Inferior parietal cortex (tissue), 1 donor: Measurements from ENCODE around the gene RASSF7.
"Not testable (repeated sequence)": the region's sequence is repeated elsewhere in the genome, so short reads cannot be mapped to it uniquely, and the experiment has no call there.

ENCODE experiments used
- DNase-seq: peaks from one replicate; pipeline ENCODE4 v3.0.0-alpha.2; 2016; ENCODE audit errors: extremely low spot score

RASSF7 gene

DNA sequence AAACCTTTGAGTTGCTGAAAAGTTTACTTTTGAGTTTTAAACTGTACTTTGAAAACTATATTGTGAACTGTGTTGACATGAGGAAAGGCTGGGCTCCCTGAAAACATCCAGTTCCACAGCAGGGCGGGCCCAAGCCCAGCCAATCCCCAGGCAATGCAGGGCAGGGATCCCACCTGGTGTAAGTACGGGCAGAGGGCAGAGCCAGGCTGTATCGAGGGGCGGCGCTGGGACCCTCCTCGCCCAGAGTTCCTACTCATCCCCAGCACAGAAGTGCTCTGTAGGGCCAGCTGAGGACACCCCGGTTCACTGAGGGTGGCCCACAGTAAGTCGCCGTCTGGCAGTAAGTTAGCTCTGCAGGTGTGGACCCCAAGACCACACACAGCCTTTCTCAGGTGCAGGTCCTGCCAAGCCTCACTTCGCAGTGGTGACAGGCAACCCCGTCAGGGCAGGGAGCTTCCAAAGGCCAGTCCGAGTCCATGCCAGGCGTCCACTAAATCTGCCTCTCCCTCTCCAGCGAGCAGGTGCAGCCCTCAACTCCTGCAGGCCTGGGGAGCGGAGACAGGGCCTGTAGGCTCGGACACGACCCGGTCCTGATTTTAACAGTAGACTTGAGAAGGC, 6.3 kb downstream of the RASSF7 start:
- no peak for DNase-seq

DNA sequence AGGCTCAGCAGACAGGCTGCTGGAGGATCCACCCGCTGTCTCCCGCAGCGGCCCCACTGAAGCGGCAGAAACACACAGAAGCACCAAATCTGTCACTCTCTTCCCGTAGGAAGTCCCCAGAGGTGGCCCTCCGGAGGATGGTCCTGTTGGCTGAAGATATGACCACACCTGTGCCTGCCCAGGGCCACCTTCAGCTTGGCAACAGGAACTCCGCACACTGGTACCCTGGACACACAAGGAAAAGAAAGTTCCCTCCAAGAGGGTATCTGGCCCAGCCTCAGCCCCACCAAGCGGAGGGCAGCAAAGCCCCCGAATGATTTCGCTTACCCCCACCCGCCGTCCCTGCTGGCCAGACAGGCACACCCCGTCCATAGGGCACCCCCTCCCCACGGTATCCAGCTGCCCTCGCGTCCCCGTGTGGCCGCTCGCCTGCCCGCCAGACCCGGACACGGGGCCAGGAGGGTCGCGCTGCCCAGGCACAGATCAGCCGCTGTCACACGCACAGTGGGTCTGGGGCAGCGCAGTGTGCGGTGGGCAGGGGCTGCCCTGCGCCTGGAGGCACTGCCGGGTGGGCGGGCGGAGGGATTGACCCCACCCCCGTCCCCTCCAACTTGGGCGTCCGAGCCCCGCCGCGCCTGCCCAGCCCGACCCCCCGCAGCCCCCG, 7.0 kb downstream of the RASSF7 start:
- no peak for DNase-seq

DNA sequence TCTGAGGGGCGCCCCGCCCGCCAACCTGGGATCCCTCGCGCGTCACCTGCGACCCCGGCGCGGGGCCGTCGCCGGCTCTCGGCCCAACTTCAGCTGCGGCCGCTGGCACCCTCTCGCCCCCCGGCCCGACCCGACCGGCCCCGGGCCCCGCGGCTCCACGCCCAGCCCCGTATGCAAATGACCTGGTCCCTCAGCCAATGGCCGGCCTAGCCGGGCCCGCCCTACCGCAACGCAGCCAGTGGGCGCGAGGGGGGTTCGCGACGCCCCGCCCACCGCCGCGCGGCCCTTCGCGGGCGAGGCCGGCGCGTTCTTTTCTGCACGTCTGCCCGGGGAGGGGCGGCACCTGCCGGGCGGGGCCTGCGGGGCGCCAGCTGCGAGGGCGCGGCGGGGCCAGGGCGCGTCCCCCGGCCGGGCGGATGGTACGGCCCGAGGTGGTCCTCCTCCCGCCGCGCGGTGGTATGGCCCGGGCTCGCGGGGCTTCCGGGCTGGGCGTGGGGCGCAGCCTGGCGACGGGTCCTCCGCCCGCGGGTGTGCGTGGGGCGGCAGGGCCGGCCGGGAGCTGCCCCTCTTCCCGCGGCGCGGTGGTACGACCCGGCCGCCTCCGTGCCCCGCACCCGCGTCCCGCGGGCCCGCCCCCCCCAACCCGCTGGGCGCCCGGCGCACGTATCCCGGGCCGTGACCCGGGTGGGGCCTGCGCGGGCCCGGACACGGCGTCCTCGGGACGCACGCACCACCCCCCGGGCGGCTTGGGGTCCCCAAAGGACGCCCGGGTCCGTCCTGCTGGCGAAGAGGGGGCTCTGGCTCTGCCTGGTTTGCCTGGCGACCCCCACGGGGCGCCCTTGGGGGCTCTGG, 7.8 kb downstream of the RASSF7 start:
- peak; percentile 80 for DNase-seq

DNA sequence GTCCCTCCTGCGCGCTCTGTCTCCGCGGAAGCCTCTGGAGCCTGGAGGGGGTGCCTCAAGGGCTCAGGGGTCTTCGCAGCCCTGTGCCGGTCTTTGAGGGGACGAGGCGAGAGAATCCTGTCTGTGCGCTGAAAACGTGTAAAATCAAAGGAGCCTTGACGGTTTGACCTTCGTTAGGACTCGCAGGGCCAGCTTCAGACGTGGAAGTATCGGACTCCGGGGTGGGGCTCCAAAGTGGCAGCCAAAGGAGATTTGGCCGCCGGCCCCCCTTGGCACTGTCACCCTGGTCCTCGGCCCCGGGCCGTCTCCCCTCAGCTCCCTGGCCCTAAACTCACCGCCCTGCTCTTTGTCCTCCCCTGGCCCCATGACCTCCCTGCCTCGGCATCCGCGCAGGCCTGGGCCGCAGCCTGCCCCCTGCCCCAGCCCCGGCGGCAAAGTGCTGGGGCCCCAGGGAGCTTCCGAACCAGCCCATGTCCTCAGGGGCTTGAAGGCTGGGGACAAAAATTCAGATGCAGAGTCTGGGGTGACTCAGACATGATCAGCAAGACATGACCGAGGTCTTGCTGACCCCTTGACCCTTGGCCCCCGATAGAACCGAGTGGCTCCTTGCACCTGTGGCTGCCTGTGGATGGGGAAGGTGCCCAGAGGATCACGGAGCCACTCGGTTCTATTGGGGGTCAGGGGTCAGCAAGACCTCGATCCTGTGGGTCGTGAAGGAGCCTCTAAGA, 8.6 kb downstream of the RASSF7 start:
- no peak for DNase-seq

DNA sequence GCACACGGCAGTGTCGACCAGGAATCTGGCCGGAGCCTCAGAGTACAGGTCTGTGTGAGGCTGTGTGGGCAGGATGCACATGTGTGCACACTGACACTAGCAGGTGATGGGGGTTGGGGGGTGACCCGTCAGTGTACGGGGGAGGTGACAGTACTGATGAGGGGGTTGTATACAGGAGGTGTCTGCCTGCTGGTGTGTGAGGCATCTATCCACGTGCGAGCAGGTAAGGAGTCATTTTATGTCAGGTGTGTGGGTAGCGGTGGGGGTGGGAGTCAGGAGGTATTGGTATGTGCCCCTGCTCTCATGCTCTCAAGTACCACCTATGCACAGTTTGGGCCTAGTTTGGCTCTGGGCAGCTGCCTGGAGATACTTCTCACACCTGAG, 11.0 kb downstream of the RASSF7 start:
- no peak for DNase-seq

DNA sequence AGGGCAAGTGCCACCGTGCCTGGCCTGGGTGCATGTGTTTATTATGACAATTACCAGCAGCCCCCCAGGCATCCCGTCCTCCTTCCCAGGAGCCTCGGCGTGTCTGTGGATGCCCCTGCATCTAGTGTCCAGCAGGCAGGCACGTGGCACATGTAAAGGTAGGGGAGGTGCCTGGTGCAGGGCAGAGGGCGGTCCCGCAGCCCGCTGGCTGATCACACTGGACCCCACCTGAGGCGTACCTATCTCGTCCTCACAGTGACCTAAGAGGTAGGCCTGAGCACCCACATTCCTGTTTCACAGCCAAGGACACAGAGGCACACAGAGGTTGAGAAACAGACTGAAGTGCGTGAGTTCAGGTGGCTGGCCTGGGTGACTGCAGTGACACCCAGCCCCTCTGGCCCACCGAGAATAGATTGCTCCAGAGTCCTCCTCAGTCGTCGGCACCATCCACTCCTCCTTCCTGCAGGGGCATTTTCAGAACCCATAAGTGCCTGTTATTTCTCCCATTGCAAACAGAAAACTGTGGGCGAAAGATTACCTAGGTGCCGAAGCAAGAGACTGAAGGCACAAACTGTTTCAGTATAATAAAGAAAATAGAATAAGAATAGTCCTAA, 12.5 kb downstream of the RASSF7 start:
- no peak for DNase-seq

DNA sequence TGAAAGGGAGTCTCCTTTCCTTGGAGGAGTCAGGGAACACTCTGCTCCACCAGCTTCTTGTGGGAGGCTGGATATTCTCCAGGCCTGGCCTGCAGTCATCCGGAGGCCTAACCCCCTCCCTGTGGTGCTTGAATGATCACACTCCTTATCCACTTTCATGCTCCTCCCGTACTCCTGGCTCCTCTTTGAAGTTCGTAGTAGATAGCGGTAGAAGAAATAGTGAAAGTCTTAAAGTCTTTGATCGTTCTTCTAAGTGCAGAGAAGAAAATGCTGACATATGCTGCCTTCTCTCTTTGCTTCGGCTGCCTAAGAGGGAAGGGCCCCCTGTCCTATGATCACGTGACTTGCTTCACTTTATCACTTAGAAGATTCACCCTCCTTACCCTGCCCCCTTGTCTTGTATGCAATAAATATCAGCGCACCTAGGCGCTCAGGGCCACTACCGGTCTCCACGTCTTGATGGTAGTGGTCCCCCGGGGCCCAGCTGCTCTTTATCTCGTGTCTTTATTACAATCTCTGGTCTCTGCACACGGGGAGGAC, 13.3 kb downstream of the RASSF7 start:
- not testable (repeated sequence) for DNase-seq

DNA sequence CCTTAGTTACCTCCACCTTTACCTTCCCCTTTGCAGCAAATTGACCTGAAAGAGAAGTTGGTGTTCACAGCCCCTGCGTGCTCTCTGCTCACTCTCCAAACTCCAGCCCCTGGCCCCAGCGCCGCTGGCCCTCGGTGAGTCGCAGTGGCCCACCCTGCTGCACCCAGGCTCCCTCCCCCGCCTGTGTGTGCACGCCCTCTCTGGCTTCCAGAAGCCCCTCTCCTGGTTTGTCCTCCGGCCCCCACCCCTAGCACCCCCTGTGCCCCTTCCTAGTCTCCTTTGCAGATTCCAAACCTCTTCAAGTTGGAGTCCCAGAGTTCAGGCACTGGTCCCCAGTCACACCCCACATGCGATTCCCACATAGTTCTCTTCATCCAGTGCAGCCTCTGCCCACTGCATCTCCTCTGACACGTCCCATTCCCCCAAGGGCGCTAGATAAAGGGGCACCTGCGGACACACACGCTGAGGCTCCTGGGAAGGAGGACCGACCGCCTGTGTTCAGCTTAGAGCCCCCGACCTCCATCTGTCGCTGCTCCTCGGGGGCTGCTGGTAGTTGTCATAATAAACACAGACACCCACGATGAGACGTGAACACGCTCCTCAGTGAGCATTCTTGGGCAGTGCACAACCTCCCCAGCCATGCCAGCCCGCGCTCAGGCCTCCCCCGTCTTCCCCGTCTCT, 14.0 kb downstream of the RASSF7 start:
- no peak for DNase-seq

DNA sequence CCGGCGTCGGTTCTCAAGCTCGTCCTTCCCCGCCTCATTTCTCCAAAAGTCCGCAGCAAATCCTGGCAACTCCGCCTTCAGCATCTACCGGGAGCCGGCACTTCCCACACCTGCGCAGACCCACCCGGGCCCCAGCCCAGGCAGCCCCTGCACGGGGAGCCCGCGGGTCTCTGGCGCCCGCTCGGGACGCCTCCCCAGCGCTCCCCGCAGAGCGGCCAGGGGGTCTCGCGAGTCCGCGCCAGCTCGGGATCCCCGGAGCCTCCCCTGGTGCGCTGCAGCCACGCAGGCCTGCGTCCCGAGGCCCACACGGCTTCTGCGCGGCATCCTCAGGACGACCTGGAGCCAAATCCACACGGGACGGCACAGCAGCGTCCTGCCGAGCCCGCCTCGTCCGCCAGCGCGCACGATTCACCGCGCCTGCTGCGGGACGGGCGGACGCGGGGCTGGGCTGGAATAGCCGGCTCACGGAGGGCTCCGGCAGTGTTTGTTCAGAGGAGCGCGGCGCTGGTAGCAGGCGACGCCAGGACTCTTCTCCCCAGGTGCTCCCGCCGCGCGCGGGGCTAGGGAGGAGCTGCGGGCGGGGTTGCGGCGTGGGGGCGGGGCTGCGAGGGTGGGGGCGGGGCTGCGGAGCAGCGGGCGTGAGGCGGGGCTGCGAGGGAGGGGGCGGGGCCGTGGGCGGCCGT, 14.7 kb downstream of the RASSF7 start:
- DNase-seq: peak; percentile 57

DNA sequence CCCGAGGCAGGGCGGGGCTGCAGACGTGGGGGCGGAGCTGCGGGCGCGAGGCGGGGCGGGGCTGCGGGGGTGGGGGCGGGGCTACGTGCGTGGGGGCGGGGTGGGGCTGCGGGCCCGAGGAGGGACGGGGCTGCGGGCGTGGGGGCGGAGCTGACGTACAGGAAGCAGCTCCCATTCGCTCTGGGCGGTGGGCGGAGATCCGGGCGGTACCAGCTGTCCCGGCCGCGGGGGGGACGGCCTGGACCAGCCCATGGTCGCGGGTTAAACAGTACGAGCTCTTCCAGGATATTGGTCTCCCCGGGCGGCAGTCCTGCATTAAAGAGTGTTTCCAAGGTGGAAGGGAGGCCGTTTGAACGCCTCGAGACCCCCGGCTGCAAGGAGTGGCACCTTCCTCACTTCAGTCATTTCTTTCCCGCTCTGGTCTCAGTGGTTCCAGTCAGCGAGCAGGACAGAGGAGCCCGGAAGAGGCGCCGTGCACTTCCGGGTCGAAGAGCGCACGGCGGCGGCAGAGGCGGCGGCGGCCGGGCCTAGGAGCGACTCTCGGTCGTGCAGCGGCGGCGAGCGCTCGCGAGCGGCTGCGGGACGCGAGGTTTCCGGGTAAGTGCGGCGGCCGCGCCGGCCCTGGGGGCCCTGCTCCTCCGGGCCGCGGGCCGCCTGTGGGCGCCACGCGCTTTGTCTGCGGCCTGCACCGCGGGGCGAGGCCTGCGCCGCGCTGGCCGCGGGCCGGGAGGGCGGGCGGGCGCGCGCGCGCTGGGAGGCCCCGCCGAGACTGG, 15.4 kb downstream of the RASSF7 start, which contains the start of gene PHRF1:
TSS of gene PHRF1 (plus strand) at position 475 of the 773 bp plus-strand sequence. CDS start 5,043 bp downstream, outside the sequence.
- peak; percentile 92 for DNase-seq

DNA sequence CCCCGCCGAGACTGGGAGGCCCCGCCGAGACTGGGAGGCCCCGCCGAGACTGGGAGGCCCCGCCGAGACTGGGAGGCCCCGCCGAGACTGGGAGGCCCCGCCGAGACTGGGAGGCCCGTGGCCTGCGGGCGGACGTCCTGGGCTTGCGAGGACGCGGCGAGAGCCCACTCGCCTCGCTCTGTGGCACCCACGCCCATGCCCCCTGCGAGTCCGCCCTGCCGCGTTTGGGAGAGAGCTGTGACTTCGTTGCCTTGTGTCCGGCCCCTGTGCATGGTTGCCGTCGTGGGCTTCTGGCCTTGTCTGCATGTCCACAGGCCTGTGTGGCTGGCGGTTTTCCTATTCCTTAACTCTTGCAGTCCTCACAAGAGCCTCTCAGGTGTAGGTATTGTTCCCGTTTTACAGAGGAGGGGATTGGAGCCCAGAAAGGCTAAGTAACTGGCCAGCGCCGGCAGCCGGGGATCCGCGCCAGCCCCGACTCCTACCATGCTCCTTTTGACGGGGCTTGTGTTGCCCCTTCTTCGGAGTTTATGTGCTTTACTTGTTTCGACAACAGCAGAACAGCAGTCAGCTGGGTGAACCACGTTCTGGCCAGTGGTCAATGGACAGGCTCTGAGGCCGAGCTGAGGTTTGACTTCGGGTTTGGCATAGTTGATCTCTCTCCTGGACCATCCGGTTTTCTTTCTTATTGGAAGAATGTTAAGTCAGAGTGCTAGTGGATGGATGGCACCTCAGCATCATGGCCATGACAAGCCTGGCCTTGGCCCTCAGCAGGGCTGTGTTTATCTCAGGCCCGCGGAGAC, 16.2 kb downstream of the RASSF7 start:
- DNase-seq: no peak

DNA sequence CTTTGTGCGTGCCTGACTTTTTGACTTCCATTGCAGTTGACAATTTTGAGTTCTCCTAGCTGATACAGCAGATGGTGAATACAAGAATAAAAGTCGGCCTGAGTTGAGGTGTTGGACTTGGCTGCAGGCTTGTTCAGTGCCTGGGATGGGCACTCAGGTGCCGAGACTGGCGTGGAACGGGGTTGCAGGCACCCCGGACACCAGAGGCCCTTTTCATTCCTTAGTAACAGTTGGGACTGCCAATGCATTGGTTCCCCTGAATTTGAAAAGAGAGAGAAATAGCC, 16.8 kb downstream of the RASSF7 start:
- no peak for DNase-seq

DNA sequence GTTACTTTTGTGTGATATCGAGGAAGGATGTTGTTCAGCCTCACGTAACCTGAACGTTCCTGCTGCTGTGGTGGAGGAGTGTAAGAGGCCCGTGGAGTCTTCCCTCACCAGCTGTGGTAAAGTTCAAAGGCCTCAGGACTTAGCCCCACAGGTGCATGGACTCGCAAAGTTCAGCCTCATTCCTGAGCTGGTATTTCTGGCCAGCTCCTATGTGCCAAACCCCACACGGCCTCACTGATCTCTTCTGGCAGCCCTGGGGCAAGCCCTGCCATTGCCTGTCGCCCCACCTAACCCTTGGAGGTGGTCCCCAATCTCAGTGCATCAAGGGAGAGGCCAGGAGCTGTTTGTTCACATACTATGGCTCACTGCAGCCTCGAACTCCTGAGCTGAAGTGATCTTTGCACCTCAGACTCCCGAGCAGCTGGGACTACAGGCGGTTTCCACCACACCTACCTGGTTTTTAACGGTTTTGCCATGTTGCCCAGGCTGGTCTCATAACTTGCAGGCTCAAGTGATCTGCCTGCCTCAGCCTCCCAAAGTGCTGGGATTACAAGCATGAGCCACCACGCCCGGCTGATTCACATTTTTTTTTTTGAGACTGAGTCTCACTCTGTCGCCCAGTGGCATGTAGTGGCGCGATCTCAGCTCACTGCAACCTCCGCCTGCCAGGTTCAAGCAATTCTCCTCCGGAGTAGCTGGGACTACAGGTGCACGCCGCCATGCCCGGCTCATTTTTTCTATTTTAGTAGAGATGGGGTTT, 17.7 kb downstream of the RASSF7 start:
- DNase-seq: no peak

DNA sequence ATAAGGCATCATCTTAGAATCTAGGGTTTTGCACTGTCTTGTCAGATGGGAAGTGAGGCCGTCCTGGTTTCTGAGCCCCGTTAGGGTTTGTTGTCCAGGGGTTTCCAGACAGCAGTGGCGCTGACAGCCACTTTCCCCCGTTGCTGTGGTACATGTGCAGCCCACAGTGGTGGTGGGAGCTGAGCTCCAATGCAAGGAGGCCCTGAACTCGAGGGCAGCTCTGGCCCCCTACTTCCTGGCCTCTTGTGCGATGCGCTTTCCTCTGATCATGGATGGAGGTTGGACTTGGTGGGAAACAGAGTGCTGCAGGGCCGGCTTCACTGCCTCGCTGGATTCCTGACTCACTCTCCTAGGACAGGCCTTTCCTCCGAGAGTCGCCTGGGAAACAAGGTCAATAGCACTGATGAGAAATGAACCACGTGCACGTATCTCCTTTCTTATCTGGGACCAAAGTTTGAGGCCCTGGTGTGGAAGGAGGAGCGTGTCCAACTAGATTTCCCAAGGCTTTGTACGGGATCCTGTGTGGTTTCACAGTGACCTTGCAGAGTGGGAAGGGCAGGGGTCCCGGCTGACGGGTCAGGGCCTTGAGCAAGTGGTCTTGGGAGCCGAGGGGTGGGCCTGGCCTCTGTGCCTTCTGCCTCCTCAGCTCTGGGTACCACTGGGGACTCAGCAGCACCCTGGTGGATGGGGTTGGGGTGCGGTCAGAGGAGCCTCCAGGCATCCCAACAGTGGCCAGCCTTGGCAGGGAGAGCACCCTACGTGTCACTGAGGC, 19.2 kb downstream of the RASSF7 start:
- no peak for DNase-seq

DNA sequence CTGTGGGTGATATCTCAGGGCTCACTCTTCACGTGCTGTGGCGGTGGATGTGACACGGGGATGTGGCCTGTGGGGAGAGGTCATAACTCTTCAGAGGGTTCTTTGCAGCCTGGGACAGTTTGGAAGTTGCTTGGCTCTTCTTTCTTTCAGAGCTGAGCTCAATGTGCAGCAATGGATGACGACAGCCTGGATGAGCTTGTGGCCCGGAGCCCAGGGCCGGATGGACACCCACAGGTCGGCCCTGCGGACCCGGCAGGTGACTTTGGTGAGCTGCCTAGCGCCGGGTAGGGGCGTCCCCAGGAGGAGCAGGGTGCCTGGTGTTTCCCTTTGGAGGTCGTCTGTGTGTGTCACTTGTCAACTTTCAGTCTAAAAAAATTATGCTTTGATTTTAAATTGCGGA, 20.6 kb downstream of the RASSF7 start:
- no peak for DNase-seq

DNA sequence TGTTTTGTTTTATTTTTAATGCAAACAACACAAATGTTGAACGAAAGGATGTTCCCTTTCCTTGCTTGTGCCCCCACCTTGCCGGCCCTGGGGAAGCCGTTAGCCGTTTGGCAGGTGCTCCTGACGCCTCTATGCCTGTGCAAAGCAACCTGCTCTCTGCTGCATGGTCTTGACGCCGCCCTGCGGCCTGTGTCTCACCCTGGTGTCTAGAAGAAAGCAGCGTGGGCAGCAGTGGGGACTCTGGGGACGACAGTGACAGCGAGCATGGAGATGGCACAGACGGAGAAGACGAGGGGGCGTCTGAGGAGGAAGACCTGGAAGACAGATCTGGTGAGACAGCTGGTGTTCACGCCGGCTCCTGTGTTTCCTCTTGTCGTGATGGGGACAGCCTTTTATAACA, 21.0 kb downstream of the RASSF7 start:
- DNase-seq: no peak

DNA sequence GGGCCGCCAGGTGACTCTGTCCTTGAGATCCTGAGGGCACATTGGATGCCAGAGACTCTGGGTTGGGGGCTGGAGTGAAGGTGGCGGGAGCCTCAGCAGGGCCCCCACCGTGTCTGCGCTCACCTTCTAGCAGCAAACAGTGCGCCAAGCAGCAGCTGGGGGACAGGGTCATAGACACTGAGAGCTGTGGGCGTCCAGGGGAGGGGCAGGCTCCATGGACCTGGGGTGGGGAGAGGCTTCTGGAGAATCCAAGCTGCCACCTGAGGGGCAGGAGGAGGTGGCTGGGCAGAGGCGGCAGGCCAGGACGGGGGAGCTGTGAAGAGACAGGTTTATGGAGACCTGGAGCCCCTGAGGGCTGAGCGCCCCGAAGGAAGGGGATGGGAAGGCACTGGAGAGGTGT, 23.5 kb downstream of the RASSF7 start:
- DNase-seq: no peak
